ENCODE measurements around the gene HOXA6. TPM values are rescaled to one million over a fixed set of nuclear protein-coding genes. Genes with fewer than 3 reads are reported as not detected.

The HOXA6 gene
- 10 to 100 TPM; 25.1 to 48.3 (median 35.4) TPM for polyA plus RNA-seq (ENCODE audit: insufficient read length in 4 of 4)

DNA sequence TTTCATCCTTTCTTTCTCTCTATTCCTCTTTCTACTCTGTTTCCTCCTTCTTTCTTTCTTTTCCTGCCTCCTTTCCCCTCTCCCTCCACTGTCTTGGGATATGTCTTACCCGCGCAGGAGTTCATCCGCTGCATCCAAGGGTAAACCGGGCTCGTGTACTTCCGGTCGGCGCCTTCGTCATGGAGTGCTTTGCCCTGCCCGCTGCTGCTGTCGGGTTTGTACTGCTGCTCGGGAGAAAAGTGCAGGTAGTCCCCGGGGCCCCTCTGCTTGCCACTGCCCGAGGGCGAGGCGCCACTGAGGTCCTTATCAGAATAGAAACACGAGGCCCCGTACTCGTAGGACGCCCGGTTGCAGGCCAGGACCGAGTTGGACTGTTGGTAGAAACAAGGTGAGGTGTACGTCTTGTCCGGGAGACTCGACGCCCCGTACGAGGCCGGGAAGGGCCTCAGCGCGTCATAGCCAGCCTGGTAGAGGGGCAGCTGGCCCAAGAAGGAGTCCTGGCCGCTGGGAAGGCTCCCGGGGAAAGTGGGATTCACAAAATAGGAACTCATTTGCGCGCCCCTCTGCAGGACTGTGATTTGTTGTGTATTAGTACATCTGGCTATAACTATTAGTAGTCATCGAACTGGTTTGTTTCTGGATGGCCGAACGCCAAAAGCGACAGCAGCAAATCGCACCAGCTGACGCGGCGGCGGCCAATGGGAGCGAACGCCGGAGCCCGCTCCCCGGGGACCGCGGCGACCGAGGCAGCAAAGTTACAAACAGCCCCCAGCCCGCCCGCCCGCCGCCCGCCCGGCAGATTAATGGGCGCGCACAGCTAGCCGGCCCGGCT is at the start of gene HOXA6:
Gene HOXA6, minus strand, starts transcription at position 576 of the 832 bp plus-strand sequence. Its CDS starts 25 bp downstream, at position 551.
- no peak for DNase-seq (ENCODE audit: low read depth in 4 of 4, low spot score in 3 of 4)

DNA sequence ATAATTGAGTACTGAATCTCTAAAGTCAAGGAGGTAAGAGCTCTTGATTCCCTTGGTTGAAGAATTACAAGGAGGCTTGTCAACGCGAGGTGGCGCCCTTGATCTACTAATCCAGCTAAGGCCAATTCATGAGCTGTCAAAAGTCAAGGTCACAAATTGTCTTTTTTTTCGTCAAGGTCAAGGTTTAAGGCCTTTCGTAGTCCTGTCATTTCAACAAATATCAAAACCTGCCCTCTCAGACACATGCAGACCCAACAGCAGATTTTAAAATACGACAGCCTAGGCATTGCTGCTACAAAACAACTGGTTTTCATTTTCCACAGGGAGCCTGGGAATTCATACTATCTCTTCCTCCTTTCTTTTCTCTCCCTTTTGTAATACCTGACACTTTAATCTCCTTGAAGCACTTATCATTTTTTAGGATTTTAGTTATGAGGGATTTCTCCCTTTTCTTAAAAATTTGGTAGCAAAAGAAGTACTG is 48.8 kb upstream of the HOXA6 start:
- DNase-seq (ENCODE audit: low read depth in 4 of 4, low spot score in 3 of 4): peak in 1 of 4 donors; percentile 65

DNA sequence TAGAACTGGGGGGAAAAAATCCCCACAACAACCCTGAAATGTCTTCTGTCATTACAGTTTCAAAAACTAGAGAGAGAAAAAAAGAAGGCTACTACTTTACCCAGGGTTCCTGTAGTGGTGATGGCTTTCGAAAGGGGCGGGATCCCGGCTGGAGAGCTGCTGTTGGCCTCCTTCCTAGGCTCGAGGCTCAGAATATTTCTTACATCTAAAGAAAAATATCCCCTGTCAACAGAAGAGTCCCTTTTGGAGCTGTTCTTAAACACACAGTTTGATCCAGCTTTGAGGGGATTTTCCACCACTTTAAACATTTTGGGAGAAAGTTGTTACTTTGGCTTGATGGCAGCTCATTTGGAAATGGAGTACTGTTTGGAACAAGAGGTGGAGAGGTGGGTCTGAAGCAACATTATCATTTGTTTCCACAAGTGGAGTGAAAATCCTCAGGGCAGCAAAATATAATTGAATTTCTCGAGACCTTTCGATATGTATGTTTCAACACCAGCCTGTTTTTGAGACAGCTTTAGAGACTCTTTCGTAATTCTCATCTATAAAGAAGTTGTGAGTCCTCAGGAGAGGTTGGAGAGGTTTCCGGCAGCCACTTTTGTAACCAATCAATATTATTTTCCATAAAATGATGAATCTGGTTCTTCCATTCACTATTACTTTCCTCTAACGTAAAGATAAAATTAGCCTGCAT is 47.3 kb upstream of the HOXA6 start:
- DNase-seq (ENCODE audit: low read depth in 4 of 4, low spot score in 3 of 4): no peak

DNA sequence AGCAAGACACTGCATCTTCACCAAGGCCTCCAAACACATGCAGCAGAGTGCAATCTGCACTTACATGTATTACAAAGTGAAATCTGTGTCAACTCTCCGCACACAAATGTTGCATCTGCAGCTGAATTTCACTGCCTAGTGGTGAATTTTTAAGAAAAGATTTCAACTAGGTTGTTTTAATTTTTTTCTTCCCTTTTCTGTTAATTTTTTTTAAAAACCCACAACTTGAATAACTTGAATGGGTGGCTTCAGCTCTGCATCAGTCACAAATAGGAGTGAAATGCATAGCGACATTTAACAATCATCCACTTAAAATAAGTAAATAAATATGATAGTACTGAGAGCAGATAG is 46.4 kb upstream of the HOXA6 start:
- no peak for DNase-seq (ENCODE audit: low read depth in 4 of 4, low spot score in 3 of 4)

DNA sequence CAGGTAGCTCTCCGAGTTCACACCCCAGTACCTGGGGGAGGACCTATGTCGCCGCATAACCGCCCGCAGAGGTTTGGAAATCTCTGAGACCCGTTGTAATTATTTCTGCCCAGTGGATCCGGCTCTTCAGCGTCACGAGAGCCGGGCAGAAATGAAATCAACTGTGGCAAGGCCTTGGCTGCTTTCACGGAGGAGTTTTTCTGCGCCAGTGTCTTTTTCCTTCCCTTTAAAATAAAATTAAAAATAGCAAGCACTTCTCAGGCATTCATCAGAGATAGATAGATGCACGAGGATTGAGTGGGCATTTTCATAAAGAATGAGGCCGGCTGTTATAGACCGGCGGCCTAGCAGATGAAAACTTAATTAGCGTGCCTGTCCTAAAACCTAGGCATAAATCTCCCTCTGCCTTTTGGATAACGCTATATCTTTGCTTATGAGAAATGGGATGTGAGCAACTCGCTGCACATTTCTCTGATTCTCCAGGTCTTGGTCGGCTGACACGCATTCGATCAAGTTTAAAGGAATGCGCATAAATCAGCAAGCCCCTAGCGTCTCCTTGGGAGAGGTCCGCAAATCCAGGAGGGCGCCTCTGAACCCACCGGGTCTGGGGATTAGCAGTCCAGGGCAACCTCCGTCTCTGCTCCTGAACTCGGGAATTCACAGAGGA is 45.9 kb upstream of the HOXA6 start:
- no peak for DNase-seq (ENCODE audit: low read depth in 4 of 4, low spot score in 3 of 4)

DNA sequence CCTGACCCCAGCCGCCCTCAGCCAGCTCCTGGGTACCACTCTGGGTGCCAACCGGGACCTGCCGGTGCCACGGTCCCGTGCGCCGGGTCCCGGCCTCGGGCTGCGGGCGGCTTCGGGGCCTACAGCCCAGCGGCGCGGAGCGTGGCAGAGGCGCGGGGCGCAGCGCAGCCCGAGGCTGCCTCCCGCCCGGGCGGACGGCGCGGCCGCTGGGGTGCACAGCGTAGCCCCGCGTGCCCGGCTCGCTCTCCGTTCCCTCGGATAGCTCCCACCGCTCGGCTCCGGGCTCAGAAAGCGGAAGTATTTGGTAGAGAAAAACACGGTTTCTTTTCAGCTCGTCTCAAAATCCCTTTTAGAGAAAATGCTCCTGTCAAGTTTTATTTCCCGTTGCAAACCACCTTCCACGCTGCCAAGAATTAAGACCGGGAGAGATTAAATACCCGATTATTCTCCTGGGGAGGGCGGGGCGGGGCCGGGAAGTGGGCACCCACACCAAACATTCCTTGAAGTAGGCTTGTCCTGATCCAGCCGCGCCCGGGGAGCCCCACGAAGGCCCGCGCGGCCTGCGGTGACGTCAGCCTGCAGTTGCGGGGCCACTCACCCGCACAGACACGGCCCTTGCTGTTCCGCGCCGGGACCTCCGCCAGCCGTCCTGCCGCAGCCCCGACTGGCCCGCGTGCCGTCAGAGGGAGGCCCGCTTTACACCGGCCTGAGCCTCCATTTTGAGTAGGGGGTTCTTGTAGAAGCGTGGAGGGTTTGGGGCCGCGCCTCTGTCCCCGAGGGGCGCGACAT is 45.2 kb upstream of the HOXA6 start:
- no peak for DNase-seq (ENCODE audit: low read depth in 4 of 4, low spot score in 3 of 4)

DNA sequence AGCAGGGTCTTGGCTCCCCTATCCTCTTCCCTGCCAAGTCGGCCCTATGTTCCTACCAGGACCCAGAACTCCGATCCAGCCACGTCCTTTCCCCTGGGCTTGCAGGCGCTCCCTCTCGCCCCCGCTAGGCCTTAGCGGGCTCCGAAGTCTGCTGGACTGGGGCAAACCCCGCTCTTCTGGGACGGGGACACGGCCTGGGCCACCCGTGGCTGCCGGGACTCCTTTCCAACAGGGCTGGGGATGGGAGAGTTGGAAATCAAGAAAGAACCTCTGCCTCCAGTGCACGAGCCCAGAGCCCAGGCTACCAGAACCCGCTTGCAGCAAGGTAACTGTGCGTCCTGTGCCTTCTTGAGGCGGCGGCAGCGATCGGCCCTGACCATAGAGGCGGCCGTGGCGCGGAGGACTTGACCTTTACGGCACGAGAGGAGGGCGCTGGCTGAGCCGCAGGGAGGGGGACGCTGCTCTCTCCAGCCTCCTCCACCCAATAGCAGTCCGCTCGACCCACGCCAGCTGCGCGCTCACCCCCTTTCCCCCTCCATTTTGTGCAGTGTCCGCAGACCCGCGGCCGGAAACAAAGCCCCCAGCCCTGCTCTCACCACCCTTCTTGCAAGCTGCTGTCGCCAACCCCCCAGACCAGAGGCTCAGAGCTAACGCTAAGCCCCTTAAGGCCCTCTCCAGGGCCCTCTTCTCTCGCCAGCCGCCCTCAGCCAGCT is 44.4 kb upstream of the HOXA6 start:
- no peak for DNase-seq (ENCODE audit: low read depth in 4 of 4, low spot score in 3 of 4)

DNA sequence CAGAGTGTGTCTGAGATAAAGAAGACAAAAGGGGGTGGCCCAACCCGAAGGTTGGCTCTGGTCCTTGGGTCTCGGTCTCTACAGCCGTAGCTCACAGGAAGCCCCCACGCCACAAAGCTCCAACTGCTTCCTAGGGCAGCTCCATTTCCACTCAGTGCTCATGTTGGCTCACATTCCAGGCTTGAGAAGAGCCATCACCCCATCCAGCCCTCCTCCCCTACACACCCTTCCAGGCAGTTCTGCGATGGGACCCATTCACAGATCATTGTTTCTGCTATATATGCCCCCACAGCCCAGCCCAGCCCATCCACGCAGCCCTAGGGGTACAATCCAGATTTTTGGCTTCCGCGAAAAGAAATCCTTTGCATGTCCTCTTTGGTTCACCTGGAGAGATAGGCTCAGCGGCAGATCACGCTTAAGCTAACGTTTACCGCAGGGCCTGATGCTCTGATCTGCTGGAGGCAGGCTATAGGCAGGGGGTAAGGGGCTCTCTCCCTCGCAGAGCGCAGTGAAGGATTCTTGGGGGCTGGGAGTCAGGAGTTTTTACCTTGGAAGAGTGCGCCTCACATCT is 43.7 kb upstream of the HOXA6 start:
- no peak for DNase-seq (ENCODE audit: low read depth in 4 of 4, low spot score in 3 of 4)

DNA sequence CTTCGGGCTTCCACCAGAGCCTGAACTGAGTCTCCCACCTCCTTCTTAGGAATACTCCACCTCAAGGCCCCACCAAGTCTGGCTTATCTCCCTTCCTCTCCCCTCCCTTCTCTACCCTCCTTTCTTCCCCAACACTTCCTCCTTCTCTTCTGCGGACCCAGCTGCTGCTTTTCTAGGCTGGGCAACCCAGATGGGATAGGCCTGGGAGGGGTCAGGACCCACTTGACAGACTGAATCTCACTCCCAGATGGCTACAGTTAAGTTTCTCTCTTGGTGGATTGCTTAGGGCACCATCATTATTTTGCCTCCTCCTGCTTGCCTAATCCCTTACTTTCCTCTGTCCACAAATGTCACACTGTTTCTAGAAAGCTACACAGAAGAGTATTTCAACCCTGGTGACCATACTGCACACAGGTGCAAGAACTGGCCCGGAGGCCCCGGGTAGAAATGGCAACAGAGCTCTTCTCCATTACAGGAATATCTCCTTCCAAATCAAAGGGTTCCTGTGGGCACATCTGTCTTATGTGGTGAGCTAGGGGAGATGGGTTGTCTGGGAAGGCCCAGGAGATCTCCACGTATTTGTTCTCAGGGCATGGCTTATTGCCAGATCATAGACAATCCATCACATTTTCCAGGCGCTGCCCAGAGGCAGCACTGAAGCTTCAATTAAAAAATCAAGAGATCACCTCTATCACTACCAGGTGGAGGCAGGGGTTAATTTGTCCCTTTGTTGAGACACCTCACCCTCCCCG is 42.6 kb upstream of the HOXA6 start:
- DNase-seq (ENCODE audit: low read depth in 4 of 4, low spot score in 3 of 4): no peak

DNA sequence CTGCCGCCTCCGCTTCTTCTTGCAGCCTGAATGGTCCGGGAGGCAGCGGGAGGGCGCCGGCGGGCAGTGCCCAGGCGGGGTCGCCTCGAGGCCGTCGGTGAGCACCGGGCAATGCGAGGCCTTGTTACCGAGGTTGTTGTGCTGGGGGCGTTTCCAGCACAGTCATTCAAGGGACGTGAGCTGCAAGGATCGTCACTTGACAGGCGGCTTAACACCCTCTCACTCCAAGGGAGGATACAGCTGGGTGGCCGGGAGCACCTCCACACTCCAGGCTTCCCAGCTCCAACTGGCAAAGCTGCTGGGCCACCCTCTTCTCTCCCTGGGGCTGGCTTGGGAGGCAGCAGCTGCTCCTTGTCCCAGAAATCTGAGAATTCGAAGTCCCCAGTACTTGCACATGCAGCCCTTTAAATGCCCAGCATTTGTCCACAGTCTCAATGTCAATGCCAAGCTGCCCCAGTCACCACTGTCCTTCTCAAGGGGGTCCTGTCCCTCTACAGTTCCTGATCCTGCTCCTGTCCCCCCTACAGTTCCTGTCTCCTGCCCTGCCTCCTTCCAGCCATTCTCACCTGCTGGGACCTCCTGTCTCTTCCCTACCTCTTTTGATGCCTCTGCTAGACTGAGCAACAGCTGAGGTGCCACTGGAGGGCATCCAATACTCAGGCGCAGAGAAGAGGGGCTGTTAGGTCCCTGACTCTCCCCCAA is 41.9 kb upstream of the HOXA6 start:
- DNase-seq (ENCODE audit: low read depth in 4 of 4, low spot score in 3 of 4): peak in 1 of 4 donors; percentile 80

DNA sequence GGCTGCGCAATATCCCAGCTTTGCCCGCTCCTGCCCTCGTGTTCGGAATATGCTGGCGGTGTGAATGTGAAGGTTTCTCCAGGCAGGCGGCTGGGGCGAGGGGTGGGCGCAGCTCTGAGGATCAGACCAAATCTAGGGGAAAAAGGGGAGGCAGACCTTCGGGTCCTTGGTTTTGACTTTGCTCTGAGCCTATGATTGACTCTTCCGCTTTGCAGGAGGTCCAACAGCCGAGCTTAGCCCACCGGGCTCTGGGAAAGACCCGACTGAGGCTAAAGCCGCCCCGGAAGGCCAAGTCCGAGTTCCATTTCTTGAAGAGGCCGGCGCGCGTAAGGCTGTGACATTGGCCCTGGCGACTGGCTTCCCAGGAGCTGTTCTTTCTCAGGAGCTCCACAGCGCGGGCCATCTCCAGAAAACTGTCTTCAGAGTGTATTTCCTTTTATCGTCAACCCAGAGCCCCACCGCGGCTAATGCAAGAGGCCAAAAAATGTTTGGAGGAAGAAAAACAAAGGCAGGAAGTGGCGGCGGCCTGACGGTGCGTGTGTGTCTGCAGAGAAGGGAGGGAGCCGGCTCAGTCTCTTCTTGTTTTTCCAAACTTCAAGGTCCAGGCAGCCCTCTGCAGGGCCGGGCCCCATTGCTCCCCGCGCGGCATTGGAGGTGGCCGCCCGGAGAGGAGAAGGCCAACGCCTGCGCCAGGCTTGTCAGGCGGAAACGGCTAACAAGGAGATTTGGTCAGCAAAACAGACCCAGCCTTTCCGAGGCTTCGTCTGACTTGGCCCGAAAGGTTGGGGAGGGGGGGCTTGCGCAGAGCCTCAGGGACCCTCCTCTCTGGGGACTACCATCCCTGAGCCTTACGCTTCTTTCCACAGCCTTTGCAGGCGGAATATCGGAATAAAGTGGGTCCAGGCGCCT is 41.1 kb upstream of the HOXA6 start:
- no peak for DNase-seq (ENCODE audit: low read depth in 4 of 4, low spot score in 3 of 4)

DNA sequence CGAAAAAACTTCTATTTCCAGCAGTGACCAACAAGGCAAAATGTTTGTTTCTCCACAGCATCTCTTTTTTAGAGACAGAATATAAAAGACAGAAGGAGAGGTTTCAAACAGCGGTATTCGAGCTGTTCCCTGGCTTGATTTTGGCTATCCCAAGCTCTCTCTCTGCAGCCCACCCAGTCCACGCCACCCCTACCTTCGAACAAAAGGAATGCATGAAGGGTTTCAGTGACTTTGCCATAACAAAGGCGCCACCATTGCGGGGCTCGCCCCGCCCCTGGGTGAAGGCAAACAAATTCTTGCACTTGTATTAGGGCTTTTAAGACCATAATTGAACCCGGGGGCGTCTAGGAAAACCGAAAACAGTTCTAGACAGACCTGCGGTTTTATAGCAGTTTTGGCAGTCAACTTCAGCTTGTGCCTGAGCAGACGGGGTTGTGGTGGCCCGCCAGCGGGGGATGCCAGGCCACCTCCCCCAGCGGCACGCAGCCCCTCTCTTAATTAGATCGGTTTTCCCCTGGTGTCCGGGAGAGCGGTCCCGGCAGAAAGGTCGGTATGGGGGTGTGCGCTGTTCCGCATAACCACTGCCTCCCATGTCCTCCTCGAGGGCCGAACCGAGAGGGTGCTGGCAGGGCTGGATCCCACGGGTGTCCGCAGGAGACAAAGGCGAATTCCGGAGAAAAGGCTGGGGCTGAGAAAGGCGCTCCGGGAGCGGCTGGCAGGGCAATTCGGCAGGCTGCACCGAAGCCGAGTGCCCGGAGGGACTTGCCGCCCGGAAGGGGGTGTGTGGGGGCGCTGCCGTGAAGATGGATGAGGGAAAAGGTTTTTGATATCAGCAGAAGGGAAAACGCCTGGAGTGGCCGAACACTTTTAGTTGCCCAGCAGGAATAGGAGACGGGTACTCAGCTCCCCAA is 40.2 kb upstream of the HOXA6 start:
- DNase-seq (ENCODE audit: low read depth in 4 of 4, low spot score in 3 of 4): no peak

DNA sequence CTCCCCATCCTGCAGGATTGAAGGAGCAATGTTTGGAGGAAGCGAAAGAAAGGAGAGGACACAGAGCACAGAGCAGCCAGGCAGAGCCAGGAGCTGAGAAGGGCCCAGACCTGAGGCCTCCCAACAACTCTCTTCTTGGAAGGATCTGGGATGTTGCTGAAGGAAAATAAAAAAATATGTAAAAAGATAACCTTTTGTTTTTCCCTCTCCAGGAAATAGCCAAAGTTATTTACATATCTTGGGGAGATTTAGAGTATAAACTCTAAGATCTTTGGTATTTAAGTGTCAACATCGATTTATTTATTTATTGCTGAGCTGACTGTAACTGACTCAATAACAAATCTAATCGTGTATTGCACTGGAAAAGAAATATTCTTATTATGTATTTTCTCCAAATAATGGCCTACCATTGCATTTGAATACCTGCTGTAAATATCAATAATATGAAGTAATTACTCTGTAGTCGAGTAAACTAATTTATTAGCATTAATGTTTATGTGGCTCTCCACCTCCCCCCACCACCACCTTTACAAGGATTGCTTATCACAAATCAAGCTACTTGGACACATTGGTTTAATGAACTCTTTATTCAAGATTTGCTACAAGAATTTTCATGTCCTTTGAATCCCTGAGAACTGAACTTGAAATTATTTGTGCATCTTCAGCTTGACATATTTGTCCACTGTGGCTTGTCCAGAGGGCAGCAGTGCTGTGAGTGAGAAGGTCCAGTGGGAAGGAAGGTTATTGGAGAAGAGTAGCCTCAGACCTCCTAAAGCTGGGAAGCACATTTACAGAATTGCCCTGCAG is 39.3 kb upstream of the HOXA6 start:
- DNase-seq (ENCODE audit: low read depth in 4 of 4, low spot score in 3 of 4): no peak

DNA sequence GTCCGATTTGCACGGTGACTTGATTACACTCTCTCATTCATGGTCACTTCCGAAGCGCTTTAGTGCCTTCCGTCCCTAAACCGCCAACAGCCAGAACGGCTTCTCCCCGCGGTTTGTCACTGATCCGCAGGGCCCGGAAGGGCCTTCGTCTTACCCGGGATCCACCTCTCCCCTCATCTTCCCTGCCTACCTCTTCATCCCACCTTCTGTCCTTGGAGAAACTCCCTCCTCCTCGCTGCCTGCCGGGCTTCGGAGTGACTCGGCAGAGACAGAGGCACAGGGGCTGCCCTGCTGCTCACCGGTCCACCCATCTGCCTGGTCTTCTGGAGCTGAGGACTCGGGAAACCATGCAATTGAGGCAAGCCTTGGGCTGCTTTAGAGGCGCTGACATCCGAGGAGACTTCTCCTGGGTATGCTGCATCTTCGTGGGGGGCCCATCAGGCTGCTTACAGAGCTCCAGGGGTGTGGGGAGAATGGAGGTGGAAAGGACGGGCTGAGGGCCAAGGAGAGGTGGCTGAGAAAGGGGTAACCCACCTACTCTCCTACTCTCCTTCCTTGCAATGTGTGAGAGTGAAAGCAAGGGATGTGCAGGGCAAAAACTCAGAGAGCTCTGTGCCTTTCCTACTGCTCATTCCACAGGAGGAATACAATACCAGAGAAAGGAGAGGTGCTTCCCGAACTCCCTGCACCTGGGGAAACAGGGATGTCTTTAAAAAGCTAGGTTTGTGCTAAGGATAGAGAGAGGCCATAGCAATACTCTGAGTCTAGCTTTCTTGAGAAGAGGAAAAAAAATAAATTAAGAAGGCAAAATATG is 38.5 kb upstream of the HOXA6 start:
- DNase-seq (ENCODE audit: low read depth in 4 of 4, low spot score in 3 of 4): no peak
